COLO668 (cell line): Measurements from ENCODE around the gene WDR5B.

Experiments
- DNase-seq: peaks from one replicate; lab custom pipeline; 2025; ENCODE audit not compliant: unreplicated experiment; lab: John Stamatoyannopoulos, UW

WDR5B gene

GRCh38 chr3:122410111-122410510 lies 5.8 kb downstream of the WDR5B start:
- DNase-seq, result no peak

- no peak for DNase-seq
Measured at GRCh38 chr3:122409446-122409845, 6.4 kb downstream of the WDR5B start.

- DNase-seq, result no peak
Measured at GRCh38 chr3:122407946-122408345, 7.9 kb downstream of the WDR5B start.

DNA sequence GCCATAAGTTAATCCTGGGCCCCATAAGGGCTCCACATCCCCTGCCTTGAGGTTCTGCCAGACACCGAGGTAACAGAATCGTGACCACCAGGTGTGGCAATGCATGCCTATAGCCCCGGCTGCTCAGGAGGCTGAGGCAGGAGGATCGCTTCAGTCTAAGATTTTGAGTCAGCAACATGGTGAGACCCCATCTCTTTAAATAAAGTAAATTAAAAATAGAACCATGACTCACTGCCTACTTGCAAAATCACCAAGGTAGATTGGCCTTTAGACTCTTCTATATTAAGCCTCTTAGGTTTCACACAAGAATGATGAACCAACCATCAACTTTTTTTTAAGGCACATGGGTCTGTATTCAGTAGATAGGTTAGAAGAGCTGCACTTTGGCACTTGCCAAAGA lies 9.7 kb downstream of the WDR5B start:
- no peak for DNase-seq

DNA sequence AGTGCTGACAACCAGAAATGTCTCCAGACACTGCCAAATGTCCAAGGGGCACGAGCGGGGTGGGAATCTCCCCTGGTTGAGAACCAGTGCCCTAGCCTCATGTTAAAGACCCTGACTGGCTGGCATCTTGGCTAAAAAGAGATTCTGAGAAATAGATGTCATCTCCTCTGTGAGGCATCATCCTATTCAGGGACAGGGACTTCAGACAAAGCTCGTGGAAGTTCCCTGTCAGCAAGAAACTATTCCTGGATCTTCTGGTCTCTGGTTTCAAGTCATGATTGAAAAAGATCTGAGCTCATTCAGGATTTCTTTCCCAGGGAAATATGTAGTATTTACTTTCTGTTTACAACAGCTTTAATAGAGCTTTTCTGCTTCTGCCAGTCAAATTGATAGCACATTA lies 10.8 kb downstream of the WDR5B start:
- DNase-seq, result no peak

- DNase-seq, result no peak
Measured at GRCh38 chr3:122403489-122403888, 12.4 kb downstream of the WDR5B start.

- DNase-seq, result no peak
Measured at GRCh38 chr3:122398920-122399319, 16.9 kb downstream of the WDR5B start.

DNA sequence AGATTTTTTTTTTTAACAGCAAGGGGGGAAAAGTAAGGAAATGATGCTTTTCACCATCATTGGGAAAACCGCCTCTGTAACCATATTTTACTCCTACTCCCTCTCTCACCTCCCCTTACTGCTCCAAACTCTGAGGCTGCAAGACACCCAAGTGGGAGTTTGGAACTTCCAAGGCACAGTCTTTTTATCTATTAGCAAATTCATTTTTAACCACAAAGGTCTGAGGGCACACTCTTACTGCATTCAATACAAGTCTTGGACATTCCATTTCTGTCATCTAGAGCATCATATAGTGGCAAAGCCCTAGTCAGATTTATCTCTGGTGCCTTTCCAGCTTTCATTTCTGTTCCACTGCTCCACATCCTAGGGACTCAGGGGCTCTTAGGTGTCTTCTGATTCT lies 18.7 kb downstream of the WDR5B start:
- no peak for DNase-seq

DNA sequence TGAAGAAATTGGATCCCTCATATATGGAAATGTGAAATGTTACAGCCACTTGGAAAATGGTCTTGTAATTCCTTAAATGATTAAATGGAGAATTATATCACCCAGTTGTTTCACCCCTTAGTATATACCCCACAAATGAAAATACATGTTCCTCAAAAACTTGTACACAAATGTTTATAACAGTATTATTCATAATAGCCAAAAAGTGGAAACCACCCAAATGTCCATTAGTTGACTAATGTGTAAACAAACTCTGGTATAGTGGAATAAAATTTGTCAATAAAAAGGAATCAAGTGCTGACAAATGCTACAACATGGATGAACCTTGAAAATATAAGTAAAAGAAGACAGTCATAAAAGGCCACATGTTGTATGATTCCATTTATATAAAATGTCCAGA lies 19.4 kb downstream of the WDR5B start:
- no peak for DNase-seq

DNA sequence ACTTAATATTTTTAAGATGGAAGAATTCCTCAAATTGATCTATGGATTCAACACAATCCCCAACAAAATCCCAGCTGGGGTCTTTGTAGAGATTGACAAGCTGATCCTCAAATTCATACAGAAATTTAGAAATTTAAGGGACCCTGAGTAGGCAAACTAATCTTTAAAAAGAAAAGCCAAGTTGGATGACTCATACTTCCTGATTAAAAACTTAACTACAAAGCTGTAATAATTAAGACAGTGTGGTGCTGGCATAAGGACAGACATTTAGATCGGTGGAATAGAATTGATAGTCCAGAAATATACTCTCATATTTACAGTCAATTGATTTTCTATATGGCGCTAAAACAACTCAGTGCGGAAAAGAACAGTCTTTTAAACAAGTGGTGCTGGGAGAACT lies 20.3 kb downstream of the WDR5B start:
- no peak for DNase-seq

DNA sequence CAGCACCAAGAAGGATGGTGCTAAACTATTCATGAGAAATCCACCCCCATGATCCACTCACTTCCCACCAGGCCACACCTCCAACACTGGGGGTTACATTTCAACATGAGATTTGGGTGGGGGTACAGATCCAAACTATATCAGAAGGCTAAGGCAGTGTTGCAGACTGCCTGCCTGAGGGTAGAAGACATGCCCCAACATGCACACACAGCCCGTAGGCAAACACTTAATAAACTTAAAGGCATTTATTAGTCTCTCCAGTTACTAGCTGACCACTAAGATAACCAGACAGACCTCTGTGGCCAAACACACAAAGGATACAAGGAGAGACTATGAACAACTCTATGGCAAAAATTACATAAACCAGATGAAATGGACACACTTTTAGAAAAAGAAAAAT lies 21.7 kb downstream of the WDR5B start:
- no peak for DNase-seq

DNA sequence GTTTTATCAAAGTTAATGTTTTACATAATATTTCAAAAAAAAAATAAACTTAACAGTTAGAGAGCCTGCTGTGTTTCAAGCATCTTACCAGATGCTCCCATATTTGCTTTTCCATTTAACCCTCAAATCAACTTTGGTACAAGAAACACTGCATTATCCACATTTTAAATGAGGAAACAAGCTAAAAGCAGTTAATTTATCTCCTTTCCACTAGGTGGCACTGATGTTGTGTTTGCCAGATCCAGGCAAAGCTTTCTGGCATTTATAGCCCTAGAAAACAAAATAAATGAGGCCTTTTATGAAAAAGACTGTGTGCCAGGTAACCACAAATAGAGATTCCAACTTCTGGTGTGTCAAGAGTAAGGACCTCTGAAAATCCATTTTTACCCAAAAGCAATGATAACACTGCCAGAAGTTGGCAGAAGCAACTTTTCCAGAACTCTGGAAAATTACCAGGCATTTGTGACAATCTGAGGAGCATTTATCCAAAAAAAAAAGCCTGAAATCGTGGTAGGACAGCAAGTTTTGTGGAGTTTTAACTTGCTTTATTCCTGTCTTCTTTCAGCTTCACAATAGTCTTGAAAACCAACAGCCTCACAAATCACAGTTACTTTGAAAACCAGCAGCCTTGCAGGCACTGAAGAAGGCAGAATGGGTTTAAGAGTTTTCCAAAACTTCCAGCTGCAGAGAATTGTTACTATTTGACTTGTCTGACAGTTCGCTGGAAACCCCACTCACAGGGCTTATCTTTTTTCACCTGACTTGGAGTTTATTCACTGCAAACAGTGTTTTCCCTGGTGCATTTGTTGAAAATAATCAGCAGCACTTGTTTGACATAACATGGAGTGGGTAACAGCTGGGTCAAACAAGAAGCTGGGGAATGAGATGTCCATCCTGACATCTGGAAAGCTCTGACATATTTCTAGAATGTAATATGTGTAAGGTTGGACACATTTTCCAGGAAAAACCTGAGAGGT lies 22.7 kb downstream of the WDR5B start:
- no peak for DNase-seq

- DNase-seq, result no peak
Measured at GRCh38 chr3:122391681-122392446, 24.0 kb downstream of the WDR5B start.

GRCh38 chr3:122390665-122391064 lies 25.2 kb downstream of the WDR5B start:
- DNase-seq, result no peak

- no peak for DNase-seq
Measured at GRCh38 chr3:122389892-122390291, 26.0 kb downstream of the WDR5B start.

DNA sequence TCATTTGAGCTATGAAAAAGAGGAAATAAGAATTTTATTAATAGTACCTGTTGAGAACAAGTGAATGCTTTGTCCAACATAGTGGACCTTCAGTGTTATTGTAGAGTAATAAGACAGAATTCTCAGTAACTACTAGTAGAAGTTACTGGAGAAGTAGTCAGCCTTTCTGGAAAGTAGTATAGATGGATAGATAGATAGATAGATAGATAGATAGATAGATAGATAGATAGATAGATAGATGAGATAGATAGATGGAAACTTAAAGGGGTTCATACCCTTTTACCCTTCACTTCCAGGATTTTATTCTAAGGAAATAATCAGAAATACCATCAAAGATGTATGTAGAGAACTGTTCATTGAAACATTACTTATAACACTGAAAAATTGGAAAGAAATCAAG lies 26.7 kb downstream of the WDR5B start:
- DNase-seq, result no peak

DNA sequence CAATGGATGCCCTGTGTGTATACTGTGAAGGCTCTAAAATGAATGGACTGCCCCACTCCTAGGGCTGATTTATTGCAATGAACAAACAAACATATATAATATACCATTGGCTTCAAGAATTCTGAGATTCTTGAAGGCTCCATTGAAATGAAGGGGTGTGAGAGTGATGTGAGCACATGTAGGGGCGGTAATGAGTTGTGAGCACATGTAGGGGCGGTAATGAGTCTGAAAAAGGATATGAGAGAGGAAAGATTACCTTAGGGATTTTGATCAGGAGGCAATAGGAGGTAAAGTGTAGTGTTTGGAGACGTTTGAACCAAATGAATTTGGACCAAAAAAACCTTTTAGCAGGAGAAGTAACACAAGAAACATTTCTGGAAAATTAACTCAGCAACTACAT lies 28.2 kb downstream of the WDR5B start:
- DNase-seq, result no peak

DNA sequence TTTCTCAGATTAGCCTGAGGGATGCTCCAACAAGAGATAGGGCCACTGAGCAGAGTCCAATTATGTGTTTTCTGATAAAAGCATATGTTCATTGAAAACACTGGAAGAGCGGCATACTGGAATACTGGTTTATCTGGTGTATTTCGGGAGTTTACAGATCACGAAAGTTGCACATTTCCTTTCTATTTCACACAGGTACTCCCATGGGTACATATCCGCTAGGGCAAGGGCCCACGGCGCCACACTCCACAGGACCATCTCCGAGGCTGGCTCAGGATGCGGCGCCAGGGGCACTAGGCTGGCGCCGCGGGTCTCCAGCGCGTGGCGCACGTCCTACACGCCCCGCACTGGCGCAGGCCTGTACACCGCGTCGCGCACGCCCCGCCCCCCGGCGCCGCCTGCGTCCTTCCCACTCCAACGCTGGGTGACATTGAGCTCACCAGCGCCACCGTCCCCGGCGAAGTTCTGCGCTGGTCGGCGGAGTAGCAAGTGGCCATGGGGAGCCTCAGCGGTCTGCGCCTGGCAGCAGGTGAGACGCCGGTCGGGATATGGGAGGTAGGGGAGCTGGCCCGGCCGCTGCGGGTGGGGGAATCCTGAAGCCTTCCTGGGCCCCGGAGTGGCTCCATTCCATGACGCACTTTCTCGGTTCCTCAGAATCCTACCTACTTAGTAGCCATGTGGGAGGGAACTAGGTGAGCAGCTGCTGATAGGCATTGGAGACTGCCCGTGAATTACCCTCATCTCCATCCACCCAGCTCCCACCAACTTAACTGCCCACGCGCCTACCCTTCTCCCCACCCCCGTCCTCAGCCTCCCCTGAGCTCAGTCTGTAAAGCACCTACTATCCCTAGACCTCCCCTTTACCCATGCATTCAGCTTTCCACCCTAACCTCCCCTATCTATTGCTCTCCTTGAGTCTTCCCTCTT lies 31.8 kb downstream of the WDR5B start, which contains the start of gene FAM162A:
TSS of gene FAM162A (plus strand) at position 412 of the 927 bp plus-strand sequence. CDS start at position 496, 84 bp downstream.
- DNase-seq, result peak; percentile 95

DNA sequence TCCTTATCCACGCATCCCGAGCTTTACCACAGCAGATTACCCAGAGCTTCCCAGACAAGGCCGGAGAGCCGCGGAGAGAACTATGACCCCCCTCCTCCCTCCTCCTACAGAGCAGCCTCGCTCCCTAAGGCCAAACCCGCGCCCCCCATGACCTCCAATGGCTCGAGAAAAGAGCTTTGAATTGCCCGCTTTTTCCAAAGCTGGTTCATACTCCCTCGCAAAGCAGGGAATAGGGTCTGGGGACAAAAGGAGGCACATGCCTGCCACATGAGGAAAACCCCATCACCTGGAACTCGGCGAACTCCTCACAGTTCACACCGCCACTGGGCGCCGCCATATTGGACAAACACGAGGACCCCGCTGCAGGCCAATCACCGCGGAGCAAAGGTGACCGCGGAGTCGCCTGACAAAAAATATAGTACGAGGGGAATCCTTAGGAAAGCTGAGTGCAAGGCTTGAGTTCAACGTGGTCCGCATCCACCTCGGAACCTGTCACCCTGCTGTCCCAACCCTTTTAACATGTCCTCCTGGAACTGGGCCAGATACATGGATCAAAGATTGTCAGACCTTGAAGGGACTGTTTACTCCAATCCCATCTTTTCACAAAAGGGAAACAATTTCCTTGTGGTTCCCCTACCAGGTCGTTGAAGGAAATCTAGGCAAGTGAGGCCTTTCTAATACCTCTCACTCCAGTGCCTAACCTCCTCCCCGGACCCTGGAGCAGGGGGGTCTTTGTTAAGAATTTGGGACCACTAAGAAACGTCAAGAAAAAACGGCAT lies 32.8 kb downstream of the WDR5B start, which contains the start of gene MIX23:
TSS of gene MIX23 (minus strand) at position 344 of the 779 bp plus-strand sequence. CDS start at position 337, 7 bp downstream.
- peak; percentile 86 for DNase-seq

- no peak for DNase-seq
Measured at GRCh38 chr3:122377975-122378374, 37.9 kb downstream of the WDR5B start.
